GM12864 (cell line): Measurements from ENCODE around the gene DSCAM.

ENCODE experiments used
- DNase-seq: peaks from one replicate; pipeline ENCODE4 v3.0.0-alpha.2; 2011; ENCODE audit warnings: low read depth
- H3K4me3 ChIP-seq: 2 replicates; pipeline ENCODE4 v1.5.1; 2011; ENCODE audit warnings: mild to moderate bottlenecking, low read depth, low read length, control low read depth
- CTCF ChIP-seq: IDR thresholded peaks from 2 replicates; pipeline ENCODE4 v1.5.1; 2011; ENCODE audit warnings: low read depth, mild to moderate bottlenecking, moderate library complexity, low read length, control low read depth, inconsistent platforms; ENCODE audit errors: missing control alignments

The DSCAM gene

GRCh38 chr21:40066221-40066620 is 780.7 kb downstream of the DSCAM start:
- no peak overlapping the region for H3K4me3 ChIP-seq
- DNase-seq: no peak

GRCh38 chr21:40060083-40060677 is 786.8 kb downstream of the DSCAM start:
- DNase-seq: no peak
- TF ChIP-seq CTCF: no peak
- H3K4me3 ChIP-seq: no peak overlapping the region

More at GRCh38 chr21:40066221-40066620, 780.7 kb downstream of the DSCAM start:
- TF ChIP-seq CTCF: no peak

- no peak for TF ChIP-seq CTCF
- no peak for DNase-seq
- no peak overlapping the region for H3K4me3 ChIP-seq
These were observed 789.6 kb downstream of the DSCAM start for GRCh38 chr21:40057331-40057730.

- TF ChIP-seq CTCF: no peak
- no peak overlapping the region for H3K4me3 ChIP-seq
- DNase-seq: no peak
These were observed 790.9 kb downstream of the DSCAM start for GRCh38 chr21:40056031-40056430.

GRCh38 chr21:40054403-40054802 is 792.6 kb downstream of the DSCAM start:
- no peak for DNase-seq
- H3K4me3 ChIP-seq: no peak overlapping the region
- TF ChIP-seq CTCF: no peak

- DNase-seq: no peak
- H3K4me3 ChIP-seq: no peak overlapping the region
- no peak for TF ChIP-seq CTCF
These were observed 794.0 kb downstream of the DSCAM start for GRCh38 chr21:40053007-40053406.

GRCh38 chr21:40052276-40052675 is 794.7 kb downstream of the DSCAM start:
- no peak for DNase-seq
- no peak for TF ChIP-seq CTCF

More at GRCh38 chr21:40052276-40052675, 794.7 kb downstream of the DSCAM start:
- H3K4me3 ChIP-seq: no peak overlapping the region
